GM10248 (cell line): Measurements from ENCODE around the gene CCDC141.

ENCODE experiments used
- CTCF ChIA-PET: fragments of 300-600 bp; sonication (Branson Sonifier 250); formaldehyde crosslinking; extraction: SDS; loops from one replicate; lab custom pipeline; 2021; ENCODE audit warnings: antibody characterized with exemption; lab: Yijun Ruan, JAX
- POLR2A ChIA-PET: fragments of 350-650 bp; sonication (Branson Sonifier 250); formaldehyde crosslinking; extraction: SDS; loops from one replicate; lab custom pipeline; 2020; ENCODE audit warnings: antibody characterized with exemption; lab: Yijun Ruan, JAX
- DNase-seq: peaks from one replicate; pipeline ENCODE4 v3.0.0; 2012; ENCODE audit errors: extremely low spot score
- TF ChIP-seq, protein P1 (sequence below): IDR thresholded peaks from 2 replicates; pipeline ENCODE4 v1.5.1; 2012; ENCODE audit warnings: mild to moderate bottlenecking, low read depth; ENCODE audit errors: extremely low read depth, missing control alignments, control extremely low read depth

Gene CCDC141

DNA sequence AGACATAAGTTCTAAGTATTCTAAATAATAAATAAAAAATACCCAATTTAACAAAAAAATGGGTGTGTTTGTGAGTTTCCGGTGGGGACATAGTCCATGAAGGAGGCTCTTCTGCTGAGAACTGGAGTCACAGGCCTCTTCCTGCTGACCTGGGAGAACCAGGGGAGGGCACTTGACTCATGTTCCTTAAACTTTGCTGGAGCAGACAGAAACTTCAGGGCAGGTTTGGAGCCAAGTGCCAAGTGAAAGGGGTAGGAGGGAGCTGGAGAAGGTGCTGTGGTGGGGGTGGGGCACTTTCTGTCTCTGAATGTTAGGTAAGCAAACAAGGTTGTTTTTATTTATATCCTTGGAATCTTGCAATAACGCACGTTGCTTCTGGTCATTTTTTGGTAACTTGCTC is 163.9 kb downstream of the CCDC141 start:
- CTCF ChIA-PET, result interaction anchor here (0.9 to 2.7 kb wide), 6 partner anchors 8 to 244 kb away, joined by 3 to 8 read pairs (median 4); no protein-coding TSS in a partner anchor
- POLR2A ChIA-PET, result no interaction called here

DNA sequence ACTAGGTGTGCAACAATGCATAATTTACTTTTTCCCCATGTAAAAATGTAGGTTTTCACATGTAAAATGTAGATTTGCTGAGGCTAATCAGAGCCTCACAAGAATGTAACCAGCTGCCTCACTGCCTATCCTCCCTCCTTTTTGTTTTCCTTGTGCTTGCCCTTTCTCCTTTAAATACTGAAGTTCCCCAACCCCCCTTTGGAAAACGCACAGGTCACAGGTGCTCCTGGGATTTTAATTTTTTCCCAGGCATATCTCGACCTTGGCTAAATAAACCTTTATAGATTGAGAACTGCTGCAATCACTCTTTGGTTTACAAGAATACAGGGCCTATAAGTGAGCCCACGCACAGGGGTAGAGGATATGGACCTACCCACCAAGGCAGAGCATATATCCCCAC is 165.5 kb downstream of the CCDC141 start:
- CTCF ChIA-PET, result interaction anchor here (2.3 to 2.7 kb wide), 2 partner anchors 136 to 245 kb away, joined by 6 to 8 read pairs; no protein-coding TSS in a partner anchor
- POLR2A ChIA-PET, result no interaction called here
- TF ChIP-seq, protein P1, sequence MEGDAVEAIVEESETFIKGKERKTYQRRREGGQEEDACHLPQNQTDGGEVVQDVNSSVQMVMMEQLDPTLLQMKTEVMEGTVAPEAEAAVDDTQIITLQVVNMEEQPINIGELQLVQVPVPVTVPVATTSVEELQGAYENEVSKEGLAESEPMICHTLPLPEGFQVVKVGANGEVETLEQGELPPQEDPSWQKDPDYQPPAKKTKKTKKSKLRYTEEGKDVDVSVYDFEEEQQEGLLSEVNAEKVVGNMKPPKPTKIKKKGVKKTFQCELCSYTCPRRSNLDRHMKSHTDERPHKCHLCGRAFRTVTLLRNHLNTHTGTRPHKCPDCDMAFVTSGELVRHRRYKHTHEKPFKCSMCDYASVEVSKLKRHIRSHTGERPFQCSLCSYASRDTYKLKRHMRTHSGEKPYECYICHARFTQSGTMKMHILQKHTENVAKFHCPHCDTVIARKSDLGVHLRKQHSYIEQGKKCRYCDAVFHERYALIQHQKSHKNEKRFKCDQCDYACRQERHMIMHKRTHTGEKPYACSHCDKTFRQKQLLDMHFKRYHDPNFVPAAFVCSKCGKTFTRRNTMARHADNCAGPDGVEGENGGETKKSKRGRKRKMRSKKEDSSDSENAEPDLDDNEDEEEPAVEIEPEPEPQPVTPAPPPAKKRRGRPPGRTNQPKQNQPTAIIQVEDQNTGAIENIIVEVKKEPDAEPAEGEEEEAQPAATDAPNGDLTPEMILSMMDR, result no peak
- no peak for DNase-seq

More for the DNA sequence above, 163.9 kb downstream of the CCDC141 start:
- TF ChIP-seq, protein P1, result no peak
- no peak for DNase-seq

DNA sequence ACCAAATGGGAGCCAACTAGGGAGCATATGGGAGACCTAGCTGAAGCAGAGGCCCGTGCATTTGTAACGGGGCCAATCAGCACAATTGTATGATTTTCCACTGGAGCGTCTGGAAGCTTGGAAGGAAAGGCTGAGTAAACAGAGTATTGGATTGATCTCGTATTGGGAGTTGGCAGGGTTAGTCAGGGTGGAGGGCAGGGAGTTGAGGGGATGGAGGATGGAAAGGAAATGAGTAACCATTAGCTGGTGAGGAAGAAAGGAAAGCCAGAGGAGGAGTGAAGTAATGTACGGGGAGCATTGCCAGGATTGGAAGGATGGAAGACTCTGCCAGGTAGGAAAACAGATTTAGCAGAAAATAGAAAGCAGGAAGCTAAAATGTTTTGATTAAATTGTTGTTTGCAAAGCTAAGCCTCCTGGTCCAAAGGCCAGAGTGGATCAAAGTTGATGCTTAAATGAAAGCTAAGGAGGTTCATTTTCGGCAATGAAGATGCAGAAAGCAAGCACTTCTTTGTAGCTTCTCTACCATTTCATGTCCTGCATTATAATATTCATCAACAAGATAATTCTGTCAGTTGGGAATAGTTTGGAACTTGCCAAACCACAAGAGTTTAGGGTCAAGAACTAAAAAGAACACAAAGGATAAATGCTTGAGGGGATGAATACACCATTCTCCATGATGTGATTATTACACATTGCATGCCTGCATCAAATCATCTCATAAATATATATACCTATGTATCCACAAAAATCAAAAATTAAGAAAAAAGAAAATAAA is 167.1 kb downstream of the CCDC141 start:
- CTCF ChIA-PET, result interaction anchor here (0.9 to 3.7 kb wide), 5 partner anchors 8 to 247 kb away, joined by 3 to 28 read pairs (median 3); no protein-coding TSS in a partner anchor
- no peak for DNase-seq
- TF ChIP-seq, protein P1, result no peak
- POLR2A ChIA-PET, result no interaction called here

- ChIA-PET POLR2A (no interaction called here), CTCF (interaction anchor here (0.9 to 3.7 kb wide), 4 partner anchors 10 to 61 kb away, joined by 3 to 28 read pairs (median 4); no protein-coding TSS in a partner anchor)
- no peak for DNase-seq
- TF ChIP-seq, protein P1, result no peak
Observed at GRCh38 chr2:178881075-178881474, 168.9 kb downstream of the CCDC141 start.

GRCh38 chr2:178880257-178880656 is 169.7 kb downstream of the CCDC141 start:
- TF ChIP-seq, protein P1, result no peak
- POLR2A ChIA-PET, result no interaction called here
- DNase-seq, result no peak
- CTCF ChIA-PET, result interaction anchor here (0.9 to 3.7 kb wide), 5 partner anchors 10 to 60 kb away, joined by 3 to 28 read pairs (median 3); no protein-coding TSS in a partner anchor

DNA sequence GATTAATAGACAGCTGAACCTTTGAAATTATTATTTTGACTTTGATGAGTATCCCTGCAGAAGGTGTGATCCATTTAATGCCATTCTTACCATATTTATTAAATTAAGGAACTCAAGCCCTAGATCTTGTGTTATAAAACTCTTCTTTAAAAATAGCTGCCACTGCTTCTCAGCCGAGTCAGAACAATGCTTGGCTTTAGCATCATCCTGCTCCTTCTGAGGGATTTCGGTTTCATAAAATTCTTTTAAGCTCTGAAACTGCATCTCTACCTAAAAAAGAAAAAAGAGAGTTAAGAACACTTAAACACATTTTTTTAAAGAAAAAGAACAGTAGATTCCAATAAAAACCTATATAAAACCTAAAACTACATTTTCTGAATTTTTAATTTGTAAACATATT is 172.1 kb downstream of the CCDC141 start:
- POLR2A ChIA-PET, result no interaction called here
- TF ChIP-seq, protein P1, result no peak
- CTCF ChIA-PET, result interaction anchor here (1.1 to 3.7 kb wide), 4 partner anchors 12 to 15 kb away, joined by 3 to 28 read pairs (median 4); no protein-coding TSS in a partner anchor
- DNase-seq, result no peak
